ENCODE data around the gene TWIST2. TPM values are rescaled to one million over a fixed set of nuclear protein-coding genes. Genes with fewer than 3 reads are reported as not detected.

Gene TWIST2
- total RNA-seq (2021) (not detected in 2 replicates), Bru-seq, nascent RNA (percentile 8 among the genes with signal in this experiment), BruChase-seq, experiment 1, labeled RNA remaining after a 2-hour chase (percentile 14 among the genes with signal in this experiment), BruChase-seq, experiment 2, labeled RNA remaining after a 6-hour chase (percentile 11 among the genes with signal in this experiment)
- long read RNA-seq: 0 reads

DNA sequence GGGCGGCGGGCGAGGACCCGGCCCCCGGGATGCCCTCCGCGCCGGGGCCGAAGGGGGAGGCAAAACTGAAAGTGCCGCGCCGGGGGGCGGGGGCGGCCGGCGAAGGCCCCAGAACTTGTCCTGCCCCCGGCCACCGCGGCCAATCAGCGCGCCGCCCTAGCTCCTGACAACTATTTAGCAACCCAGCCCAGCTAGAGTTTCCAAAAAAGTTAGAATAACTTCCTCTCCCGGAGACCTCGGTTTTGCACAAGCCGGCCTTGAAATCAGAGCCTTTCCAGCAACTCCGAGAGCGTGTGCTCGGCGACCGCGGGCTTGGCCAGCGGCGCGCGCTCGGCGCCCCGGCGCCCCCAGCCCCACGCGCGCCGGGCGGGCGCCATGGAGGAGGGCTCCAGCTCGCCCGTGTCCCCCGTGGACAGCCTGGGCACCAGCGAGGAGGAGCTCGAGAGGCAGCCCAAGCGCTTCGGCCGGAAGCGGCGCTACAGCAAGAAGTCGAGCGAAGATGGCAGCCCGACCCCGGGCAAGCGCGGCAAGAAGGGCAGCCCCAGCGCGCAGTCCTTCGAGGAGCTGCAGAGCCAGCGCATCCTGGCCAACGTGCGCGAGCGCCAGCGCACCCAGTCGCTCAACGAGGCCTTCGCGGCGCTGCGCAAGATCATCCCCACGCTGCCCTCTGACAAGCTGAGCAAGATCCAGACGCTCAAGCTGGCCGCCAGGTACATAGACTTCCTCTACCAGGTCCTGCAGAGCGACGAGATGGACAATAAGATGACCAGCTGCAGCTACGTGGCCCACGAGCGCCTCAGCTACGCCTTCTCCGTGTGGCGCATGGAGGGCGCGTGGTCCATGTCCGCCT lies at the start of gene TWIST2:
Gene TWIST2 (plus strand): TSS at position 245 of the 850 bp plus-strand sequence. CDS start 131 bp downstream, at position 376.
- BruUV-seq (replicated peaks): no TSS peak
- CTCF ChIA-PET: no interaction called here

DNA sequence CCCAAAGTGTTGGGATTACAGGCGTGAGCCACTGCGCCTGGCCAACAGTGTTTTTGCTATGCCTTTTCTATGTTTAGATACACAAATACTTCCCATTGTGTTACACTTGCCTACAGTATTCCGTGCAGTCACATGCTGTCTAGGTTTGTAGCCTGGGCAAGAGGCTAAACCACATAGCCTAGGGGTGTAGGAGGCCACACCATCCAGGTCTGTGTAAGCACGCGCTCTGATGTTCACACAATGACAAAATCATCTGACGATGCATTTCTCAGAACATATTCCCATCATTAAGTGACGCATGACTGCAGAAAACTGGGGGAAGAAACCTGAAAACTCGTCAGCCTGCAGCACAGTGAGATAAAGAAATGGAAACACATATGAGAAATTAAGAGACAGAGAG lies 46.1 kb upstream of the TWIST2 start:
- ChIA-PET CTCF (no interaction called here), POLR2A (ENCODE audit: low non-redundant PET) (no interaction called here)
- no peak overlapping the region for H3K27ac ChIP-seq (ENCODE audit: low read depth, low read length, poor library complexity, severe bottlenecking)
- no peaks in the 10 kb centered on the region for H3K9me3 ChIP-seq (ENCODE audit: low read depth, low read length, poor library complexity, severe bottlenecking)
- peaks cover 83% of the 10 kb centered on the region for H3K27me3 ChIP-seq (replicated peaks; ENCODE audit: insufficient read depth, low read depth, low read length, poor library complexity)
- no peaks in the 10 kb centered on the region for H3K36me3 ChIP-seq (ENCODE audit: insufficient read depth, low read length, poor library complexity, severe bottlenecking)
- TF ChIP-seq, protein P1, sequence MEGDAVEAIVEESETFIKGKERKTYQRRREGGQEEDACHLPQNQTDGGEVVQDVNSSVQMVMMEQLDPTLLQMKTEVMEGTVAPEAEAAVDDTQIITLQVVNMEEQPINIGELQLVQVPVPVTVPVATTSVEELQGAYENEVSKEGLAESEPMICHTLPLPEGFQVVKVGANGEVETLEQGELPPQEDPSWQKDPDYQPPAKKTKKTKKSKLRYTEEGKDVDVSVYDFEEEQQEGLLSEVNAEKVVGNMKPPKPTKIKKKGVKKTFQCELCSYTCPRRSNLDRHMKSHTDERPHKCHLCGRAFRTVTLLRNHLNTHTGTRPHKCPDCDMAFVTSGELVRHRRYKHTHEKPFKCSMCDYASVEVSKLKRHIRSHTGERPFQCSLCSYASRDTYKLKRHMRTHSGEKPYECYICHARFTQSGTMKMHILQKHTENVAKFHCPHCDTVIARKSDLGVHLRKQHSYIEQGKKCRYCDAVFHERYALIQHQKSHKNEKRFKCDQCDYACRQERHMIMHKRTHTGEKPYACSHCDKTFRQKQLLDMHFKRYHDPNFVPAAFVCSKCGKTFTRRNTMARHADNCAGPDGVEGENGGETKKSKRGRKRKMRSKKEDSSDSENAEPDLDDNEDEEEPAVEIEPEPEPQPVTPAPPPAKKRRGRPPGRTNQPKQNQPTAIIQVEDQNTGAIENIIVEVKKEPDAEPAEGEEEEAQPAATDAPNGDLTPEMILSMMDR (conservative IDR thresholded peaks at IDR 0.05; ENCODE audit: low read depth, low read length): no peak
- no peak for TF ChIP-seq EZH2 (IDR thresholded peaks at IDR 0.05; ENCODE audit: borderline replicate concordance, low read depth, low read length, poor library complexity, severe bottlenecking)
- intact Hi-C loops (cut with micrococcal nuclease; ENCODE audit: unreplicated experiment): no loop called here
- H3K4me1 ChIP-seq (ENCODE audit: insufficient read depth, low read length, poor library complexity, severe bottlenecking): no peaks in the 10 kb centered on the region
- no peak for DNase-seq (ENCODE audit: low spot score)
- no peak overlapping the region for H3K4me3 ChIP-seq (ENCODE audit: low read depth, low read length, poor library complexity, severe bottlenecking)
- no TSS peak for BruUV-seq (replicated peaks)

More for the DNA sequence above, at the start of gene TWIST2:
- Histone ChIP-seq H3K27ac (ENCODE audit: low read depth, low read length, poor library complexity, severe bottlenecking) (no peak within 1 kb of the TSS), H3K36me3 (ENCODE audit: insufficient read depth, low read length, poor library complexity, severe bottlenecking) (no peaks in the 10 kb centered on the region), H3K9me3 (ENCODE audit: low read depth, low read length, poor library complexity, severe bottlenecking) (no peaks in the 10 kb centered on the region), H3K4me1 (ENCODE audit: insufficient read depth, low read length, poor library complexity, severe bottlenecking) (no peaks in the 10 kb centered on the region), H3K4me3 (ENCODE audit: low read depth, low read length, poor library complexity, severe bottlenecking) (peak within 1 kb of the TSS; percentile 40), H3K27me3 (replicated peaks; ENCODE audit: insufficient read depth, low read depth, low read length, poor library complexity) (peaks cover 96% of the 10 kb centered on the region)
- POLR2A ChIA-PET (ENCODE audit: low non-redundant PET): no interaction called here
- TF ChIP-seq, protein P1 (conservative IDR thresholded peaks at IDR 0.05; ENCODE audit: low read depth, low read length): no peak
- no peak for TF ChIP-seq EZH2 (IDR thresholded peaks at IDR 0.05; ENCODE audit: borderline replicate concordance, low read depth, low read length, poor library complexity, severe bottlenecking)
- intact Hi-C loops (cut with micrococcal nuclease; ENCODE audit: unreplicated experiment): no loop called here
- DNase-seq (ENCODE audit: low spot score): peak; percentile 54

DNA sequence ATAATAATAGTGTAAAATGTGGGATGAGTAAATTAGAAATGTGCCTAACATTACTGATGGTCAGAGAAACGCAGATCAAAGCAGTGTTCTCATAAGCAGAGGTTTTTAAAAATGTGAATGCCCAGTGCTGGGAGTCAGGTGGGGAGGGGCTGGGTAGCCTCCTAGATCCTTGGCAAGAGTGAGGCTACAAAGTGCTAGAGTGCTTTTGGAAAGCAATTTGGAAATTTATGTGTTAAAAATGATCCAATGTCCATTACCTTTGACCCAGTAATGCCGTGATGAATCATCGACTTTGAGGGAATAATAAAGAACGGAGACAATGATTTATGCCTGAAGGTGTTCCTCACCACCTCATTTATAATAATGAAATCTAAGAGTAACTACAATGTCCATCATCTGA lies 44.9 kb upstream of the TWIST2 start:
- H3K4me1 ChIP-seq (ENCODE audit: insufficient read depth, low read length, poor library complexity, severe bottlenecking): no peaks in the 10 kb centered on the region
- H3K4me3 ChIP-seq (ENCODE audit: low read depth, low read length, poor library complexity, severe bottlenecking): no peak overlapping the region
- no peaks in the 10 kb centered on the region for H3K36me3 ChIP-seq (ENCODE audit: insufficient read depth, low read length, poor library complexity, severe bottlenecking)
- intact Hi-C loops (cut with micrococcal nuclease; ENCODE audit: unreplicated experiment): no loop called here
- TF ChIP-seq, protein P1 (conservative IDR thresholded peaks at IDR 0.05; ENCODE audit: low read depth, low read length): no peak
- TF ChIP-seq EZH2 (IDR thresholded peaks at IDR 0.05; ENCODE audit: borderline replicate concordance, low read depth, low read length, poor library complexity, severe bottlenecking): no peak
- CTCF ChIA-PET: no interaction called here
- no TSS peak for BruUV-seq (replicated peaks)
- H3K27ac ChIP-seq (ENCODE audit: low read depth, low read length, poor library complexity, severe bottlenecking): no peak overlapping the region
- POLR2A ChIA-PET (ENCODE audit: low non-redundant PET): no interaction called here
- DNase-seq (ENCODE audit: low spot score): no peak
- no peaks in the 10 kb centered on the region for H3K9me3 ChIP-seq (ENCODE audit: low read depth, low read length, poor library complexity, severe bottlenecking)
- H3K27me3 ChIP-seq (replicated peaks; ENCODE audit: insufficient read depth, low read depth, low read length, poor library complexity): peaks cover 71% of the 10 kb centered on the region
